Gastroesophageal sphincter (tissue), 3 donors: ENCODE data around the gene CLIP1.

ENCODE experiments used
- CTCF ChIP-seq, 4 experiments: fragments of 200-600 bp in 2 of 4; fragments of 450-650 bp in 2 of 4; sonication (generic) in 1 of 4; IDR thresholded peaks; one replicate each; pipeline ENCODE4 v1.5.1; 2017 to 2019; ENCODE audit warnings: antibody characterized with exemption in 4 of 4, mild to moderate bottlenecking in 2 of 4, moderate library complexity in 2 of 4
- EP300 ChIP-seq: sonication (generic); formaldehyde crosslinking; IDR thresholded peaks from one replicate; pipeline ENCODE4 v1.6.1; 2017; ENCODE audit warnings: antibody characterized with exemption, mild to moderate bottlenecking
- POLR2A ChIP-seq, 2 donors: fragments of 450-650 bp; IDR thresholded peaks; one replicate each; pipeline ENCODE4 v1.6.1; 2017; ENCODE audit warnings: antibody characterized with exemption in 2 of 2, mild to moderate bottlenecking in 2 of 2, moderate library complexity in 1 of 2
- POLR2AphosphoS5 ChIP-seq: sonication (generic); formaldehyde crosslinking; IDR thresholded peaks from one replicate; pipeline ENCODE4 v1.6.1; 2017; ENCODE audit warnings: antibody characterized with exemption

- TF ChIP-seq CTCF (IDR thresholded peaks at IDR 0.05) (no peak), POLR2AphosphoS5 (peak; percentile 55), POLR2A (IDR thresholded peaks at IDR 0.05) (no peak), EP300 (no peak)
Observed at GRCh38 chr12:122437656-122438121, 15.2 kb upstream of the CLIP1 start.
